MM.1S (cell line): Measurements from ENCODE around the gene FOXJ1.

ENCODE experiments used
- DNase-seq: peaks from one replicate; pipeline ENCODE4 v3.0.0-alpha.2; 2015
- H2AFZ ChIP-seq: fragments of 300-600 bp; sonication (generic); 2 replicates; pipeline ENCODE4 v1.6.0; 2016; ENCODE audit warnings: antibody characterized with exemption, low read length
- H3F3A ChIP-seq: fragments of 300-600 bp; sonication (generic); 2 replicates; pipeline ENCODE4 v1.6.1; 2016; ENCODE audit warnings: mild to moderate bottlenecking, antibody characterized with exemption, low read length, moderate library complexity, mixed read lengths; ENCODE audit not compliant: insufficient read depth
- H3K27ac ChIP-seq: fragments of 300-600 bp; sonication (generic); 2 replicates; pipeline ENCODE4 v1.5.1; 2016; ENCODE audit warnings: mild to moderate bottlenecking, low read length
- H3K27me3 ChIP-seq: fragments of 300-600 bp; sonication (generic); replicated peaks from 2 replicates; pipeline ENCODE4 v1.6.0; 2016; ENCODE audit warnings: low read length; ENCODE audit not compliant: insufficient read depth
- H3K36me3 ChIP-seq: fragments of 300-600 bp; sonication (generic); replicated peaks from 2 replicates; pipeline ENCODE4 v1.6.1; 2016; ENCODE audit warnings: mild to moderate bottlenecking, low read length, mixed read lengths; ENCODE audit not compliant: insufficient read depth
- H3K4me1 ChIP-seq: fragments of 300-600 bp; sonication (generic); 2 replicates; pipeline ENCODE4 v1.6.1; 2016; ENCODE audit warnings: low read length, mixed read lengths
- H3K4me2 ChIP-seq: fragments of 300-600 bp; sonication (generic); 2 replicates; pipeline ENCODE4 v1.6.0; 2016; ENCODE audit warnings: low read depth, low read length
- H3K4me3 ChIP-seq: fragments of 300-600 bp; sonication (generic); 2 replicates; pipeline ENCODE4 v1.5.1; 2016; ENCODE audit warnings: low read length, mixed read lengths
- H3K79me2 ChIP-seq: fragments of 300-600 bp; sonication (generic); 2 replicates; pipeline ENCODE4 v1.6.1; 2016; ENCODE audit warnings: mixed run types, low read length, mixed read lengths
- H3K9ac ChIP-seq: fragments of 300-600 bp; sonication (generic); 2 replicates; pipeline ENCODE4 v1.6.1; 2016; ENCODE audit warnings: low read length, mixed read lengths
- H3K9me2 ChIP-seq: fragments of 300-600 bp; sonication (generic); replicated peaks from 2 replicates; pipeline ENCODE4 v1.6.1; 2016; ENCODE audit warnings: mild to moderate bottlenecking, low read length, mixed read lengths; ENCODE audit not compliant: insufficient read depth
- H3K9me3 ChIP-seq: fragments of 300-600 bp; sonication (generic); replicated peaks from 2 replicates; pipeline ENCODE4 v1.6.1; 2016; ENCODE audit warnings: mild to moderate bottlenecking, low read length, mixed read lengths; ENCODE audit not compliant: insufficient read depth
- H4K20me1 ChIP-seq: fragments of 300-600 bp; sonication (generic); 2 replicates; pipeline ENCODE4 v1.6.1; 2016; ENCODE audit warnings: mild to moderate bottlenecking, low read length, moderate library complexity, mixed read lengths; ENCODE audit not compliant: insufficient read depth
- EZH2 ChIP-seq: fragments of 300-600 bp; sonication (generic); optimal IDR thresholded peaks from 2 replicates; pipeline ENCODE3; 2017; ENCODE audit warnings: low read depth, mild to moderate bottlenecking, antibody characterized with exemption, low read length, mixed read lengths
- EZH2phosphoT487 ChIP-seq: fragments of 300-600 bp; sonication (generic); IDR thresholded peaks from 2 replicates; pipeline ENCODE4 v1.6.1; 2018; ENCODE audit warnings: antibody characterized with exemption, low read length
- TF ChIP-seq, protein P1 (sequence below): fragments of 300-600 bp; sonication (generic); IDR thresholded peaks from 2 replicates; pipeline ENCODE4 v1.5.1; 2016; ENCODE audit warnings: antibody characterized with exemption, low read length, mixed read lengths

The FOXJ1 gene

DNA sequence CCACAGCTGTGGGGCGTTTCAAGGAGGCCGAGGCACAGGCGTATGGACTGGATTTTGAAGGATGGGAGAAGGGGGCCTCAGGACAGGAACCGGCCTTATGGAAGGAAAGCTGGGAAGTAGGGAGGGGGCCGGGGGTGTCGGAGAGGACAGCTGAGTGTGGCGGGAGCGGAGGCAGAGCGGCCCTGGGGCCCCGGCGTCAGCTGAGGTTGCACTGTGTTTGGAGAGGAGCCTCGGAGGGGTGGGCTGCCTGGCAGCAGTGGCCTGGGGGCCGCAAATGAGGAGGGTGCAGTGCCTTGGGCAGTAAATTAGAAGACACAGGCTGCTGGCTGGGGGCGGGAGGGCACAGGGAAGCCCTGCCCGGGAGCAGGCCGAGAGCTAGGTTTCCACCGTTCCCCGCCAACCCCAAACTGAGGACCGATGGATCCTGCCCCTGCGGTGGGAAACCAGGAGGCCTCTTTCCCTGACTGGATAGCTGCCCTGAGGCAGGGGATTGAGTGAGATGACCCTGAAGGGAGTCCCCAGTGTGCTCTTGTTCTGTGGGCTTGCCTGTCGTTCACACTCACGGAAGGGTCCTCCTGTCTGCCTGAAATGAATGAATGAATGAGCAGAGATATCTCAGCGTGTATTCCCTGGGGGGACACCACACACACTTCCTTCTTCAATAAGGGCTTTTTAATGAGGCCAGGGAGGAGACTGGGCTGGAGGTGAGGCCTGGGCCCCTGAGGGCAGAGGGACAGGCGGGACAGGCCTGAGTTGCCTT, 18.4 kb downstream of the FOXJ1 start:
- Histone ChIP-seq H3K27ac (no peak overlapping the region), H3F3A (no peaks in the 10 kb centered on the region), H3K9ac (no peak overlapping the region), H4K20me1 (no peaks in the 10 kb centered on the region), H3K4me3 (no peak overlapping the region), H3K9me2 (no peaks in the 10 kb centered on the region), H3K9me3 (no peaks in the 10 kb centered on the region), H3K79me2 (no peaks in the 10 kb centered on the region), H3K36me3 (no peaks in the 10 kb centered on the region), H3K4me2 (no peak overlapping the region), H3K27me3 (no peaks in the 10 kb centered on the region), H2AFZ (no peak overlapping the region), H3K4me1 (no peaks in the 10 kb centered on the region)
- no peak for DNase-seq
- no peak for TF ChIP-seq EZH2phosphoT487

DNA sequence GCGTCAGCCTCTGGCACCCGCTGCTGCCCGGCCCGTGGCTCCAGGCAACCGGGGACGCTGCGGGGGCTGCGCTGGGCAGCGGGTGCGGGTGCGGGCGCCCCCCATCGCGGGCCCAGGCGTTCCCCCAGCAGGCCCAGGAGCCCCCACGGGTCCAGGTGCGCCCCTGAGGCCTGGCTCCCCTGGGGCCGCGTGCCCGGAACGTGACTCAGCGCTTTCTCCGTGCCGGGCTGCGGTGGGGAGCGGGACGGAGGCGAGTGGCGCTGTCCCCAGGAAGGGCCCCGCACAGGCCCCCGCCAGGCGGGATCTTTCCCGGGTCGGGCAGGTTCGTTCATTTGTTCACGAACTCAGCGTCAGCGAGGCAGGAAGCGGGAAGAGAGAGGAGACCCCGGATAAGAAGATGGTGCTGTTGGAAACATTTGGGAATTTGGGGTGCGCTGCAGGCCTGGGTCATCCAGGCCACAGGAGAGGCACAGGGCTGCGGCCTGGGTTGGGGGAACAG, 19.1 kb downstream of the FOXJ1 start:
- H3K9me2 ChIP-seq, result no peaks in the 10 kb centered on the region
- H3K4me3 ChIP-seq, result peak overlapping the region; percentile 54
- no peaks in the 10 kb centered on the region for H3K4me1 ChIP-seq
- peak overlapping the region; percentile 99 for H2AFZ ChIP-seq
- no peaks in the 10 kb centered on the region for H3K79me2 ChIP-seq
- no peak overlapping the region for H3K27ac ChIP-seq
- TF ChIP-seq EZH2phosphoT487, result no peak
- no peak for TF ChIP-seq EZH2
- TF ChIP-seq, protein P1, sequence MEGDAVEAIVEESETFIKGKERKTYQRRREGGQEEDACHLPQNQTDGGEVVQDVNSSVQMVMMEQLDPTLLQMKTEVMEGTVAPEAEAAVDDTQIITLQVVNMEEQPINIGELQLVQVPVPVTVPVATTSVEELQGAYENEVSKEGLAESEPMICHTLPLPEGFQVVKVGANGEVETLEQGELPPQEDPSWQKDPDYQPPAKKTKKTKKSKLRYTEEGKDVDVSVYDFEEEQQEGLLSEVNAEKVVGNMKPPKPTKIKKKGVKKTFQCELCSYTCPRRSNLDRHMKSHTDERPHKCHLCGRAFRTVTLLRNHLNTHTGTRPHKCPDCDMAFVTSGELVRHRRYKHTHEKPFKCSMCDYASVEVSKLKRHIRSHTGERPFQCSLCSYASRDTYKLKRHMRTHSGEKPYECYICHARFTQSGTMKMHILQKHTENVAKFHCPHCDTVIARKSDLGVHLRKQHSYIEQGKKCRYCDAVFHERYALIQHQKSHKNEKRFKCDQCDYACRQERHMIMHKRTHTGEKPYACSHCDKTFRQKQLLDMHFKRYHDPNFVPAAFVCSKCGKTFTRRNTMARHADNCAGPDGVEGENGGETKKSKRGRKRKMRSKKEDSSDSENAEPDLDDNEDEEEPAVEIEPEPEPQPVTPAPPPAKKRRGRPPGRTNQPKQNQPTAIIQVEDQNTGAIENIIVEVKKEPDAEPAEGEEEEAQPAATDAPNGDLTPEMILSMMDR, result no peak
- H3K27me3 ChIP-seq, result no peaks in the 10 kb centered on the region
- DNase-seq, result no peak
- no peaks in the 10 kb centered on the region for H3K36me3 ChIP-seq
- peak overlapping the region; percentile 93 for H3K4me2 ChIP-seq
- H3F3A ChIP-seq, result no peaks in the 10 kb centered on the region
- peak overlapping the region; percentile 64; the same call in 1 of the 2 replicates for H3K9ac ChIP-seq
- H4K20me1 ChIP-seq, result no peaks in the 10 kb centered on the region
- no peaks in the 10 kb centered on the region for H3K9me3 ChIP-seq

DNA sequence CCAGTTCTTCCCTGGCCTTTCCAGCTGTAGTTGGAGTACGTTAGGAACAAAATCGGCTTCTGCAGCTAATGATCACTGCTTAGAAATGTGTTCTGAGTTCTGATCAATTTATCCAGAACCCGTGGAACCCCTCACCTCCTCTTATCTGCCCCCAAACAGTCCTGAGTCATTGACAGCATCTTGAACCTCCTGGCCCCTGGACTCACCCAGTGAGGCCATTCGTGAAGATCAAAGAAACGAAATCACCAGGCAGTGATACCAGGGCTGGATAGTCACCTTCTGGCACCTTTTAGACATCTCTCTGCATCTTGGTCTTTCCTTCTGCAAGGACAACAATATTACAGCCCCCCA, 20.4 kb downstream of the FOXJ1 start:
- no peak overlapping the region for H3K4me2 ChIP-seq
- H3K79me2 ChIP-seq, result no peaks in the 10 kb centered on the region
- H3K4me3 ChIP-seq, result no peak overlapping the region
- H3K4me1 ChIP-seq, result no peaks in the 10 kb centered on the region
- H2AFZ ChIP-seq, result no peak overlapping the region
- H3K36me3 ChIP-seq, result no peaks in the 10 kb centered on the region
- H3K9me3 ChIP-seq, result no peaks in the 10 kb centered on the region
- TF ChIP-seq, protein P1, result no peak
- TF ChIP-seq EZH2phosphoT487, result no peak
- no peak for TF ChIP-seq EZH2
- no peaks in the 10 kb centered on the region for H3F3A ChIP-seq
- H3K9ac ChIP-seq, result no peak overlapping the region
- H3K27ac ChIP-seq, result no peak overlapping the region
- H3K9me2 ChIP-seq, result no peaks in the 10 kb centered on the region
- no peaks in the 10 kb centered on the region for H4K20me1 ChIP-seq
- H3K27me3 ChIP-seq, result no peaks in the 10 kb centered on the region
- DNase-seq, result no peak
